ENCODE results near the gene TBX2. TPM values are rescaled to one million over a fixed set of nuclear protein-coding genes. Genes with fewer than 3 reads are reported as not detected.

Gene TBX2
- total and polyA plus RNA-seq, 2 donors from 2014 or later: 66.4 to 122 TPM

DNA sequence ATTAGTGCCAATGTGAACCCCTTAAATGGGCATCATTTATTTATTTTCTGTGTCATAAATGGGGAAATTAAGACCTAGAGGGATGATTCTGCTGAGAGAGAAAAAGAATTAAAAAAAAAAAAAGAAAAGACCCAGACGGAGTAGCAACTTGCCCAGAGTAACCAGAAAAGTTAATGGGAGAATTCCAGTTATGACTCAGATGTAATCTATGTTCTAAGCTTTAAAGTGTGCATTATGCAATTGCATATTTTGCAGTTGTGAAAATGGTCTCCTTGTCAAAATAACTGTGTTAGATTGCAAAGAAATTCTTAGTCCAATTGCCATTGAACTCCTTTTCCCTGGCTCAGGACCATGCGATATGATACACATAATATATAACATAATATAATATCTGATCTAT lies 38.6 kb upstream of the TBX2 start:
- DNase-seq (no peak), FAIRE-seq (no peak)
- Histone ChIP-seq H3K4me1 (ENCODE audit: control insufficient read depth in 2 of 3, insufficient read depth in 2 of 3, low read depth in 1 of 3, low read length in 3 of 3) (no peaks in the 10 kb centered on the region), H3K4me3 (ENCODE audit: low read length in 3 of 3) (no peak overlapping the region), H3K36me3 (ENCODE audit: control insufficient read depth in 2 of 3, insufficient read depth in 3 of 3, low read length in 3 of 3) (no peaks in the 10 kb centered on the region), H3K27me3 (ENCODE audit: control insufficient read depth, insufficient read depth, low read length) (no peaks in the 10 kb centered on the region), H3K9ac (ENCODE audit: low read length in 3 of 3) (no peak overlapping the region), H3K27ac (ENCODE audit: low read depth in 2 of 2, low read length in 2 of 2) (no peak overlapping the region), H3K9me3 (ENCODE audit: control insufficient read depth in 2 of 3, insufficient read depth in 1 of 3, low read length in 3 of 3) (no peaks in the 10 kb centered on the region)
- intact Hi-C loops (cut with DNase I): no loop called here
- TF ChIP-seq CTCF (IDR thresholded peaks at IDR 0.05; ENCODE audit: borderline replicate concordance, extremely low read depth, insufficient read depth): no peak

GRCh38 chr17:61362396-61362795 lies 37.2 kb upstream of the TBX2 start:
- Histone ChIP-seq H3K4me3 (ENCODE audit: low read length in 3 of 3) (no peak overlapping the region), H3K27me3 (ENCODE audit: control insufficient read depth, insufficient read depth, low read length) (no peaks in the 10 kb centered on the region), H3K27ac (ENCODE audit: low read depth in 2 of 2, low read length in 2 of 2) (no peak overlapping the region), H3K4me1 (ENCODE audit: control insufficient read depth in 2 of 3, insufficient read depth in 2 of 3, low read depth in 1 of 3, low read length in 3 of 3) (peaks cover 0 to 5% (median 0%) of the 10 kb centered on the region in 3 donors), H3K9ac (ENCODE audit: low read length in 3 of 3) (no peak overlapping the region), H3K36me3 (ENCODE audit: control insufficient read depth in 2 of 3, insufficient read depth in 3 of 3, low read length in 3 of 3) (no peaks in the 10 kb centered on the region), H3K9me3 (ENCODE audit: control insufficient read depth in 2 of 3, insufficient read depth in 1 of 3, low read length in 3 of 3) (no peaks in the 10 kb centered on the region)
- DNase-seq (no peak), FAIRE-seq (no peak)
- intact Hi-C loops (cut with DNase I): no loop called here
- no peak for TF ChIP-seq CTCF (IDR thresholded peaks at IDR 0.05; ENCODE audit: borderline replicate concordance, extremely low read depth, insufficient read depth)

GRCh38 chr17:61362852-61363600 lies 36.6 kb upstream of the TBX2 start:
- H3K9ac ChIP-seq (ENCODE audit: low read length in 3 of 3): no peak overlapping the region
- no peak for TF ChIP-seq CTCF (IDR thresholded peaks at IDR 0.05; ENCODE audit: borderline replicate concordance, extremely low read depth, insufficient read depth)
- H3K27ac ChIP-seq (ENCODE audit: low read depth in 2 of 2, low read length in 2 of 2): no peak overlapping the region
- intact Hi-C loops (cut with DNase I): no loop called here
- H3K4me1 ChIP-seq (ENCODE audit: control insufficient read depth in 2 of 3, insufficient read depth in 2 of 3, low read depth in 1 of 3, low read length in 3 of 3): peaks cover 0 to 5% (median 0%) of the 10 kb centered on the region in 3 donors
- no peak for FAIRE-seq
- no peak for DNase-seq
- H3K9me3 ChIP-seq (ENCODE audit: control insufficient read depth in 2 of 3, insufficient read depth in 1 of 3, low read length in 3 of 3): no peaks in the 10 kb centered on the region
- no peak overlapping the region for H3K4me3 ChIP-seq (ENCODE audit: low read length in 3 of 3)
- H3K36me3 ChIP-seq (ENCODE audit: control insufficient read depth in 2 of 3, insufficient read depth in 3 of 3, low read length in 3 of 3): no peaks in the 10 kb centered on the region
- no peaks in the 10 kb centered on the region for H3K27me3 ChIP-seq (ENCODE audit: control insufficient read depth, insufficient read depth, low read length)

Measured in kidney (tissue), 14 donors.